OCI-LY7 (cell line): Measurements from ENCODE around the gene SLC16A1. TPM values are rescaled to one million over a fixed set of nuclear protein-coding genes. Genes with fewer than 3 reads are reported as not detected.

Experiments
- BruUV-seq: library from RNA; stranded (reverse); fragments of 400-500 nt; replicated peaks from 2 replicates; lab custom pipeline; 2021; lab: Mats Ljungman, UMichigan
- CTCF ChIA-PET: fragments of 300-600 bp; sonication (Branson Sonifier 250); formaldehyde crosslinking; loops from one replicate; lab custom pipeline; 2022; ENCODE audit warnings: antibody characterized with exemption; ENCODE audit not compliant: unreplicated experiment; lab: Charles Lee
- POLR2A ChIA-PET: fragments of 300-600 bp; sonication (Branson Sonifier 250); formaldehyde crosslinking; loops from one replicate; lab custom pipeline; 2022; ENCODE audit warnings: antibody characterized with exemption; lab: Charles Lee
- DNase-seq: peaks from one replicate; pipeline ENCODE4 v3.0.0-alpha.2; 2015; ENCODE audit warnings: low spot score
- H2AFZ ChIP-seq: fragments of 200-600 bp; sonication (generic), shearing (Covaris generic); 2 replicates; pipeline ENCODE4 v1.6.1; 2014; ENCODE audit warnings: mild to moderate bottlenecking, antibody characterized with exemption, low read length, moderate library complexity
- H3K27ac ChIP-seq: fragments of 200-600 bp; sonication (generic); 2 replicates; pipeline ENCODE4 v1.5.1; 2014; ENCODE audit warnings: mixed run types, low read depth, mild to moderate bottlenecking, moderate library complexity, low read length, inconsistent platforms; ENCODE audit not compliant: poor library complexity, severe bottlenecking
- H3K36me3 ChIP-seq: fragments of 200-600 bp; sonication (generic); 2 replicates; pipeline ENCODE4 v1.6.1; 2014; ENCODE audit warnings: mild to moderate bottlenecking, antibody characterized with exemption, low read length, moderate library complexity, mixed read lengths; ENCODE audit not compliant: insufficient read depth
- H3K4me1 ChIP-seq: fragments of 200-600 bp; sonication (generic); 2 replicates; pipeline ENCODE4 v1.5.1; 2014; ENCODE audit warnings: mild to moderate bottlenecking, low read length; ENCODE audit not compliant: insufficient read depth, poor library complexity, severe bottlenecking
- H3K4me2 ChIP-seq: fragments of 200-600 bp; sonication (generic); 2 replicates; pipeline ENCODE4 v1.6.1; 2014; ENCODE audit warnings: mild to moderate bottlenecking, low read length
- H3K4me3 ChIP-seq: fragments of 200-600 bp; sonication (generic); 2 replicates; pipeline ENCODE4 v1.5.1; 2014; ENCODE audit warnings: mild to moderate bottlenecking, low read depth, low read length; ENCODE audit not compliant: poor library complexity, severe bottlenecking
- H3K79me2 ChIP-seq: fragments of 200-600 bp; sonication (generic); 2 replicates; pipeline ENCODE4 v1.6.1; 2016; ENCODE audit warnings: low read depth, mild to moderate bottlenecking, low read length, moderate library complexity, mixed read lengths; ENCODE audit not compliant: insufficient read depth
- H3K9me2 ChIP-seq: fragments of 200-600 bp; sonication (generic); 2 replicates; pipeline ENCODE4 v1.6.1; 2016; ENCODE audit warnings: mild to moderate bottlenecking, low read length, mixed read lengths; ENCODE audit not compliant: insufficient read depth
- H3K9me3 ChIP-seq: fragments of 200-600 bp; sonication (generic); 2 replicates; pipeline ENCODE4 v1.6.1; 2014; ENCODE audit warnings: mild to moderate bottlenecking, mixed run types, low read length, mixed read lengths
- H4K20me1 ChIP-seq: fragments of 200-600 bp; sonication (generic); 2 replicates; pipeline ENCODE4 v1.6.1; 2014; ENCODE audit warnings: mild to moderate bottlenecking, antibody characterized with exemption, low read length, moderate library complexity, mixed read lengths; ENCODE audit not compliant: insufficient read depth
- CTCF ChIP-seq: fragments of 200-600 bp; sonication (generic); conservative IDR thresholded peaks from 2 replicates; pipeline ENCODE4 v1.5.1; 2014; ENCODE audit warnings: mild to moderate bottlenecking, antibody characterized with exemption, low read length, moderate library complexity, mixed read lengths
- EZH2phosphoT487 ChIP-seq: fragments of 200-600 bp; sonication (generic); IDR thresholded peaks from 2 replicates; pipeline ENCODE4 v1.6.1; 2018; ENCODE audit warnings: low read depth, borderline replicate concordance, mild to moderate bottlenecking, mixed run types, antibody characterized with exemption, low read length, moderate library complexity, mixed read lengths
- intact Hi-C: fragments of 100-400 bp; cut with micrococcal nuclease; formaldehyde crosslinking; loops from one replicate; pipeline ENCODE4 v1.10.0; 2022; ENCODE audit not compliant: unreplicated experiment
- total RNA-seq, 2 experiments: library from RNA; depleted of rRNA in 1 of 2; stranded (reverse); fragments of >200 nt in 1 of 2; shearing (Covaris generic) in 1 of 2; gene quantifications; 2 replicates each; pipeline ENCODE4 v1.2.3, GENCODE V29; 2014 to 2022

SLC16A1 gene
- total RNA-seq, 2 experiments from 2014 or later: 56.1 to 67.8 TPM

- POLR2A ChIA-PET: interaction anchor here (0.5 to 0.6 kb wide), 2 partner anchors 152 to 164 kb away, joined by 3 read pairs; no protein-coding TSS in a partner anchor
- BruUV-seq: no TSS peak
- H3K9me3 ChIP-seq: no peaks in the 10 kb centered on the region
- H3K4me3 ChIP-seq: no peak overlapping the region
- intact Hi-C loops: no loop called here
- H3K36me3 ChIP-seq: no peaks in the 10 kb centered on the region
- H3K4me1 ChIP-seq: no peaks in the 10 kb centered on the region
- no peak overlapping the region for H3K27ac ChIP-seq
- TF ChIP-seq CTCF (no peak), EZH2phosphoT487 (no peak)
- H3K79me2 ChIP-seq: no peaks in the 10 kb centered on the region
- H4K20me1 ChIP-seq: no peaks in the 10 kb centered on the region
- H3K4me2 ChIP-seq: no peak overlapping the region
- peak; percentile 19 for DNase-seq
- no peaks in the 10 kb centered on the region for H3K9me2 ChIP-seq
- CTCF ChIA-PET: interaction anchor here (0.8 to 1.1 kb wide), 2 partner anchors 76 to 164 kb away, joined by 3 read pairs; no protein-coding TSS in a partner anchor
- no peak overlapping the region for H2AFZ ChIP-seq
Measured at GRCh38 chr1:112878321-112878720, 77.7 kb downstream of the SLC16A1 start.

GRCh38 chr1:112877750-112878149, 78.2 kb downstream of the SLC16A1 start:
- Histone ChIP-seq H3K4me1 (no peaks in the 10 kb centered on the region), H4K20me1 (no peaks in the 10 kb centered on the region), H3K79me2 (no peaks in the 10 kb centered on the region), H3K4me2 (no peak overlapping the region), H3K9me2 (no peaks in the 10 kb centered on the region), H2AFZ (no peak overlapping the region), H3K4me3 (no peak overlapping the region), H3K27ac (no peak overlapping the region), H3K36me3 (no peaks in the 10 kb centered on the region), H3K9me3 (no peaks in the 10 kb centered on the region)
- TF ChIP-seq EZH2phosphoT487: no peak
- no peak for TF ChIP-seq CTCF
- CTCF ChIA-PET: interaction anchor here (0.8 to 1.1 kb wide), 3 partner anchors 7 to 165 kb away, joined by 3 read pairs; no protein-coding TSS in a partner anchor
- intact Hi-C loops: no loop called here
- no TSS peak for BruUV-seq
- POLR2A ChIA-PET: interaction anchor here (0.5 to 0.6 kb wide), 2 partner anchors 152 to 165 kb away, joined by 3 read pairs; no protein-coding TSS in a partner anchor
- no peak for DNase-seq

GRCh38 chr1:112876315-112876714, 79.7 kb downstream of the SLC16A1 start:
- POLR2A ChIA-PET: interaction anchor here (0.6 to 1.1 kb wide), 4 partner anchors 9 to 865 kb away, joined by 3 to 5 read pairs (median 3); no protein-coding TSS in a partner anchor
- BruUV-seq: no TSS peak
- no peak overlapping the region for H3K27ac ChIP-seq
- no peaks in the 10 kb centered on the region for H4K20me1 ChIP-seq
- no peak overlapping the region for H2AFZ ChIP-seq
- no peaks in the 10 kb centered on the region for H3K9me3 ChIP-seq
- no peak overlapping the region for H3K4me2 ChIP-seq
- no peaks in the 10 kb centered on the region for H3K9me2 ChIP-seq
- H3K36me3 ChIP-seq: no peaks in the 10 kb centered on the region
- CTCF ChIA-PET: interaction anchor here (0.6 kb wide), 2 partner anchors 60 to 444 kb away, joined by 3 to 6 read pairs; no protein-coding TSS in a partner anchor
- H3K79me2 ChIP-seq: no peaks in the 10 kb centered on the region
- H3K4me1 ChIP-seq: no peaks in the 10 kb centered on the region
- intact Hi-C loops: no loop called here
- no peak for DNase-seq
- no peak overlapping the region for H3K4me3 ChIP-seq
- no peak for TF ChIP-seq CTCF
- no peak for TF ChIP-seq EZH2phosphoT487
